Panc1 (cell line): Measurements from ENCODE around the gene ADPRH. TPM values are rescaled to one million over a fixed set of nuclear protein-coding genes. Genes with fewer than 3 reads are reported as not detected.

Source experiments
- ATAC-seq: fragments of 200-7000 bp; cut with Tn5 transposase; 2 replicates; pipeline ENCODE4 v1.9.1; 2020; ENCODE audit warnings: mild to moderate bottlenecking, moderate library complexity
- BruUV-seq: library from RNA; stranded (reverse); fragments of 400-500 nt; replicated peaks from 2 replicates; lab custom pipeline; 2021; lab: Mats Ljungman, UMichigan
- CTCF ChIA-PET: fragments of 300-600 bp; sonication (Branson Sonifier 250); formaldehyde crosslinking; loops from one replicate; lab custom pipeline; 2022; ENCODE audit warnings: antibody characterized with exemption; lab: Charles Lee
- POLR2A ChIA-PET: fragments of 300-600 bp; sonication (Branson Sonifier 250); formaldehyde crosslinking; loops from one replicate; lab custom pipeline; 2022; ENCODE audit warnings: antibody characterized with exemption; lab: Charles Lee
- DNase-seq: peaks from one replicate; pipeline ENCODE4 v3.0.0-alpha.2; 2010; ENCODE audit warnings: low read depth, low spot score
- H3K27ac ChIP-seq: 2 replicates; pipeline ENCODE4 v1.5.1; 2011; ENCODE audit warnings: mild to moderate bottlenecking, low read length, inconsistent platforms
- H3K27me3 ChIP-seq: fragments of 200-500 bp; sonication (Bioruptor generic); 2 replicates; pipeline ENCODE4 v1.6.0; 2014; ENCODE audit warnings: low read length, inconsistent platforms; ENCODE audit not compliant: control insufficient read depth, insufficient read depth
- H3K36me3 ChIP-seq: fragments of 200-500 bp; sonication (Bioruptor generic); 2 replicates; pipeline ENCODE4 v1.5.1; 2014; ENCODE audit warnings: inconsistent platforms, mild to moderate bottlenecking, low read length, moderate library complexity; ENCODE audit not compliant: control insufficient read depth, insufficient read depth
- H3K4me1 ChIP-seq: 2 replicates; pipeline ENCODE4 v1.5.1; 2011; ENCODE audit warnings: inconsistent platforms, mild to moderate bottlenecking, low read length, moderate library complexity; ENCODE audit not compliant: control insufficient read depth, insufficient read depth
- H3K4me3 ChIP-seq, 2 experiments: 2 replicates each; pipeline ENCODE4 v1.5.1; 2011 to 2012; ENCODE audit warnings: low read depth in 2 of 2, low read length in 2 of 2, mild to moderate bottlenecking in 2 of 2, inconsistent platforms in 1 of 2, moderate library complexity in 1 of 2
- H3K9me3 ChIP-seq: fragments of 200-500 bp; sonication (Bioruptor generic); 2 replicates; pipeline ENCODE4 v1.5.1; 2014; ENCODE audit warnings: low read depth, mild to moderate bottlenecking, inconsistent platforms, low read length, moderate library complexity; ENCODE audit not compliant: control insufficient read depth, insufficient read depth
- POLR2AphosphoS5 ChIP-seq: IDR thresholded peaks from 2 replicates; pipeline ENCODE4 v1.6.1; 2012; ENCODE audit warnings: mild to moderate bottlenecking, low read depth, low read length, moderate library complexity
- SIN3A ChIP-seq: IDR thresholded peaks from 2 replicates; pipeline ENCODE4 v1.6.1; 2012; ENCODE audit warnings: low read depth, mild to moderate bottlenecking, low read length, moderate library complexity, borderline replicate concordance; ENCODE audit not compliant: insufficient read depth
- TCF7L2 ChIP-seq: IDR thresholded peaks from 2 replicates; pipeline ENCODE4 v1.6.1; 2011; ENCODE audit warnings: mild to moderate bottlenecking, low read depth, low read length, inconsistent platforms
- in situ Hi-C: cut with HindIII; loops from 2 replicates; pipeline ENCODE4 v1.10.0; 2016; ENCODE audit warnings: low sequenced_read_pairs, low pct_unique_long_range_greater_than_20kb
- intact Hi-C: fragments of 100-400 bp; cut with micrococcal nuclease; formaldehyde crosslinking; loops from one replicate; pipeline ENCODE4 v1.10.0; 2022; ENCODE audit not compliant: unreplicated experiment
- total RNA-seq: library from RNA; stranded (reverse); gene quantifications from one replicate; pipeline ENCODE4 v1.2.1, GENCODE V29; 2021; ENCODE audit not compliant: unreplicated experiment
- TF ChIP-seq, protein P1 (sequence below): fragments of 450-650 bp; IDR thresholded peaks from 2 replicates; pipeline ENCODE4 v1.5.1; 2017; ENCODE audit warnings: mild to moderate bottlenecking
- TF ChIP-seq, protein P2 (sequence below), 2 experiments: IDR thresholded peaks; 2 replicates each; pipeline ENCODE4 v1.6.1; 2011 to 2012; ENCODE audit warnings: low read depth in 2 of 2, control low read depth in 1 of 2, low read length in 1 of 2, mild to moderate bottlenecking in 1 of 2, moderate library complexity in 1 of 2; ENCODE audit not compliant: insufficient read depth in 1 of 2

Gene ADPRH
- total RNA-seq, 1 experiment from 2014 or later, result 7.8 TPM

DNA sequence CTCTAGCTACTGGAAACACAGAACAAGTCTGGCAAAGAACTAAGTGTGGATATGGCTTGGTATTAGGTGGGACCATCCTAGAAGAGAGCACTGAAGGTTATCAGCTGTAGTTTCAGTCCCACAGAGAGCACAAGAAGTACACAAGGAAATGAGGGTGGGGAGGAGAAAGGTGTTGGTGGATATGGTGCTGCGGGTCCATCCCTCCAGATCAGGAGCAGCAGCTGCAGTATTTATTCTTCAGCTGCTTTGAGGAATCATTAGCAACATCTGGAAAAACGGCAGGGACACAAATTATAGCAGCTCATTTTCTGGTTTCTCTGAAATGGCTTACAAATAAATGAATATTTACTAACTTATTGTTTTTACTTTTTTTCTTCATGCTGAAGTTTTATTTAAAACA, 48.8 kb upstream of the ADPRH start:
- H3K9me3 ChIP-seq, result no peaks in the 10 kb centered on the region
- no peaks in the 10 kb centered on the region for H3K36me3 ChIP-seq
- no peak overlapping the region for H3K4me3 ChIP-seq
- ChIA-PET POLR2A (no interaction called here), CTCF (no interaction called here)
- ATAC-seq (no peak), DNase-seq (no peak)
- TF ChIP-seq POLR2AphosphoS5, result no peak
- no peak for TF ChIP-seq SIN3A
- TF ChIP-seq, protein P1, sequence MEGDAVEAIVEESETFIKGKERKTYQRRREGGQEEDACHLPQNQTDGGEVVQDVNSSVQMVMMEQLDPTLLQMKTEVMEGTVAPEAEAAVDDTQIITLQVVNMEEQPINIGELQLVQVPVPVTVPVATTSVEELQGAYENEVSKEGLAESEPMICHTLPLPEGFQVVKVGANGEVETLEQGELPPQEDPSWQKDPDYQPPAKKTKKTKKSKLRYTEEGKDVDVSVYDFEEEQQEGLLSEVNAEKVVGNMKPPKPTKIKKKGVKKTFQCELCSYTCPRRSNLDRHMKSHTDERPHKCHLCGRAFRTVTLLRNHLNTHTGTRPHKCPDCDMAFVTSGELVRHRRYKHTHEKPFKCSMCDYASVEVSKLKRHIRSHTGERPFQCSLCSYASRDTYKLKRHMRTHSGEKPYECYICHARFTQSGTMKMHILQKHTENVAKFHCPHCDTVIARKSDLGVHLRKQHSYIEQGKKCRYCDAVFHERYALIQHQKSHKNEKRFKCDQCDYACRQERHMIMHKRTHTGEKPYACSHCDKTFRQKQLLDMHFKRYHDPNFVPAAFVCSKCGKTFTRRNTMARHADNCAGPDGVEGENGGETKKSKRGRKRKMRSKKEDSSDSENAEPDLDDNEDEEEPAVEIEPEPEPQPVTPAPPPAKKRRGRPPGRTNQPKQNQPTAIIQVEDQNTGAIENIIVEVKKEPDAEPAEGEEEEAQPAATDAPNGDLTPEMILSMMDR, result no peak
- TF ChIP-seq, protein P2, sequence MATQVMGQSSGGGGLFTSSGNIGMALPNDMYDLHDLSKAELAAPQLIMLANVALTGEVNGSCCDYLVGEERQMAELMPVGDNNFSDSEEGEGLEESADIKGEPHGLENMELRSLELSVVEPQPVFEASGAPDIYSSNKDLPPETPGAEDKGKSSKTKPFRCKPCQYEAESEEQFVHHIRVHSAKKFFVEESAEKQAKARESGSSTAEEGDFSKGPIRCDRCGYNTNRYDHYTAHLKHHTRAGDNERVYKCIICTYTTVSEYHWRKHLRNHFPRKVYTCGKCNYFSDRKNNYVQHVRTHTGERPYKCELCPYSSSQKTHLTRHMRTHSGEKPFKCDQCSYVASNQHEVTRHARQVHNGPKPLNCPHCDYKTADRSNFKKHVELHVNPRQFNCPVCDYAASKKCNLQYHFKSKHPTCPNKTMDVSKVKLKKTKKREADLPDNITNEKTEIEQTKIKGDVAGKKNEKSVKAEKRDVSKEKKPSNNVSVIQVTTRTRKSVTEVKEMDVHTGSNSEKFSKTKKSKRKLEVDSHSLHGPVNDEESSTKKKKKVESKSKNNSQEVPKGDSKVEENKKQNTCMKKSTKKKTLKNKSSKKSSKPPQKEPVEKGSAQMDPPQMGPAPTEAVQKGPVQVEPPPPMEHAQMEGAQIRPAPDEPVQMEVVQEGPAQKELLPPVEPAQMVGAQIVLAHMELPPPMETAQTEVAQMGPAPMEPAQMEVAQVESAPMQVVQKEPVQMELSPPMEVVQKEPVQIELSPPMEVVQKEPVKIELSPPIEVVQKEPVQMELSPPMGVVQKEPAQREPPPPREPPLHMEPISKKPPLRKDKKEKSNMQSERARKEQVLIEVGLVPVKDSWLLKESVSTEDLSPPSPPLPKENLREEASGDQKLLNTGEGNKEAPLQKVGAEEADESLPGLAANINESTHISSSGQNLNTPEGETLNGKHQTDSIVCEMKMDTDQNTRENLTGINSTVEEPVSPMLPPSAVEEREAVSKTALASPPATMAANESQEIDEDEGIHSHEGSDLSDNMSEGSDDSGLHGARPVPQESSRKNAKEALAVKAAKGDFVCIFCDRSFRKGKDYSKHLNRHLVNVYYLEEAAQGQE (IDR thresholded peaks at IDR 0.05; ENCODE audit: insufficient read depth in 1 of 2, low read depth in 2 of 2, low read length in 1 of 2), result no peak
- no peak for TF ChIP-seq TCF7L2
- H3K4me1 ChIP-seq, result no peaks in the 10 kb centered on the region
- intact Hi-C loops (no loop called here), in situ Hi-C loops (no loop called here)
- no TSS peak for BruUV-seq
- no peaks in the 10 kb centered on the region for H3K27me3 ChIP-seq
- H3K27ac ChIP-seq, result no peak overlapping the region

GRCh38 chr3:119531151-119531550, 48.1 kb upstream of the ADPRH start:
- Histone ChIP-seq H3K27me3 (no peaks in the 10 kb centered on the region), H3K9me3 (no peaks in the 10 kb centered on the region), H3K27ac (no peak overlapping the region), H3K36me3 (no peaks in the 10 kb centered on the region), H3K4me3 (no peak overlapping the region), H3K4me1 (no peaks in the 10 kb centered on the region)
- TF ChIP-seq TCF7L2 (no peak), POLR2AphosphoS5 (no peak), SIN3A (no peak)
- TF ChIP-seq, protein P1, result no peak
- TF ChIP-seq, protein P2 (IDR thresholded peaks at IDR 0.05; ENCODE audit: insufficient read depth in 1 of 2, low read depth in 2 of 2, low read length in 1 of 2), result no peak
- in situ Hi-C loops (no loop called here), intact Hi-C loops (no loop called here)
- POLR2A ChIA-PET, result no interaction called here
- BruUV-seq, result no TSS peak
- CTCF ChIA-PET, result no interaction called here
- ATAC-seq (no peak), DNase-seq (no peak)
